WTC11 (cell line): Measurements from ENCODE around the gene RGL3. TPM values are rescaled to one million over a fixed set of nuclear protein-coding genes. Genes with fewer than 3 reads are reported as not detected.

ENCODE experiments used
- ATAC-seq: fragments of 200-7000 bp; cut with Tn5 transposase; 2 replicates; pipeline ENCODE4 v1.10.0; 2021; ENCODE audit warnings: mild to moderate bottlenecking, moderate library complexity
- CTCF ChIA-PET: fragments of 300-600 bp; sonication (Branson Sonifier 250); formaldehyde crosslinking; loops from one replicate; lab custom pipeline; 2021; ENCODE audit warnings: antibody characterized with exemption; lab: Charles Lee
- POLR2A ChIA-PET: fragments of 350-600 bp; sonication (Branson Sonifier 250); formaldehyde crosslinking; loops from one replicate; lab custom pipeline; 2021; ENCODE audit warnings: antibody characterized with exemption; lab: Charles Lee
- DNase-seq: peaks from one replicate; pipeline ENCODE4 v3.0.0; 2021; ENCODE audit warnings: low spot score
- H3K27ac Mint-ChIP-seq: 2 replicates; pipeline ENCODE4 v1.8.0; 2021; ENCODE audit warnings: mixed read lengths
- H3K27me3 Mint-ChIP-seq: 2 replicates; pipeline ENCODE4 v1.8.0; 2021; ENCODE audit warnings: low read depth, mild to moderate bottlenecking, moderate library complexity, mixed read lengths
- H3K36me3 Mint-ChIP-seq: 2 replicates; pipeline ENCODE4 v1.8.0; 2021; ENCODE audit warnings: mixed read lengths
- H3K4me1 Mint-ChIP-seq: 2 replicates; pipeline ENCODE4 v1.8.0; 2022; ENCODE audit warnings: mixed read lengths
- H3K4me3 Mint-ChIP-seq: 2 replicates; pipeline ENCODE4 v1.8.0; 2021; ENCODE audit warnings: mild to moderate bottlenecking, moderate library complexity, mixed read lengths
- H3K9me3 Mint-ChIP-seq: 2 replicates; pipeline ENCODE4 v1.8.0; 2021; ENCODE audit warnings: mixed read lengths
- CREB1 ChIP-seq: sonication (generic); formaldehyde crosslinking; IDR thresholded peaks from 2 replicates; pipeline ENCODE4 v1.8.0; 2023; ENCODE audit warnings: mild to moderate bottlenecking, missing genetic modification reagents
- FOXP4 ChIP-seq: sonication (generic); formaldehyde crosslinking; IDR thresholded peaks from 2 replicates; pipeline ENCODE4 v1.8.0; 2022; ENCODE audit warnings: mild to moderate bottlenecking, missing genetic modification reagents
- JUN ChIP-seq: sonication (generic); formaldehyde crosslinking; IDR thresholded peaks from 2 replicates; pipeline ENCODE4 v1.8.0; 2023; ENCODE audit warnings: mild to moderate bottlenecking, missing genetic modification reagents
- MXD4 ChIP-seq: fragments of 250-450 bp; sonication (Bioruptor Pico); IDR thresholded peaks from 2 replicates; pipeline ENCODE4 v1.8.0; 2021; ENCODE audit warnings: mild to moderate bottlenecking, moderate library complexity, borderline replicate concordance
- NR1H2 ChIP-seq: sonication (generic); formaldehyde crosslinking; IDR thresholded peaks from 2 replicates; pipeline ENCODE4 v1.9.0; 2021; ENCODE audit warnings: mild to moderate bottlenecking, moderate library complexity, missing genetic modification reagents
- SOX15 ChIP-seq: fragments of 250-450 bp; sonication (Bioruptor Pico); IDR thresholded peaks from 2 replicates; pipeline ENCODE4 v1.9.0; 2021; ENCODE audit warnings: mild to moderate bottlenecking
- ZNF138 ChIP-seq: sonication (generic); formaldehyde crosslinking; conservative IDR thresholded peaks from 2 replicates; pipeline ENCODE4 v1.8.1; 2022; ENCODE audit warnings: mild to moderate bottlenecking, moderate library complexity, missing genetic modification reagents
- ZNF317 ChIP-seq: sonication (generic); formaldehyde crosslinking; IDR thresholded peaks from 2 replicates; pipeline ENCODE4 v1.8.1; 2023; ENCODE audit warnings: low read depth, mild to moderate bottlenecking, moderate library complexity, missing genetic modification reagents, borderline replicate concordance
- ZNF396 ChIP-seq: fragments of 250-450 bp; sonication (Bioruptor Pico); IDR thresholded peaks from 2 replicates; pipeline ENCODE4 v1.8.0; 2021; ENCODE audit warnings: mild to moderate bottlenecking, moderate library complexity, borderline replicate concordance
- total RNA-seq: library from RNA; stranded (reverse); gene quantifications from 3 replicates; pipeline ENCODE4 v1.2.3, GENCODE V29; 2021
- TF ChIP-seq, protein P1 (sequence below): fragments of 250-450 bp; sonication (Bioruptor Pico); IDR thresholded peaks from 2 replicates; pipeline ENCODE4 v1.9.0; 2021; ENCODE audit warnings: mild to moderate bottlenecking, borderline replicate concordance
- TF ChIP-seq, protein P2 (sequence below): sonication (generic); formaldehyde crosslinking; IDR thresholded peaks from 2 replicates; pipeline ENCODE4 v1.8.1; 2023; ENCODE audit warnings: mild to moderate bottlenecking, moderate library complexity, missing genetic modification reagents
- TF ChIP-seq, protein P3 (sequence below): fragments of 250-450 bp; sonication (Bioruptor Pico); IDR thresholded peaks from 2 replicates; pipeline ENCODE4 v2.1.2; 2022; ENCODE audit warnings: mild to moderate bottlenecking, moderate library complexity
- TF ChIP-seq, protein P4 (sequence below): sonication (generic); formaldehyde crosslinking; IDR thresholded peaks from 2 replicates; pipeline ENCODE4 v1.8.0; 2023; ENCODE audit warnings: mild to moderate bottlenecking, missing genetic modification reagents

Gene RGL3
- total RNA-seq, 1 experiment from 2014 or later: 69.0 TPM

- TF ChIP-seq ZNF138 (CRISPR knock-in tag): no peak
- TF ChIP-seq, protein P1, sequence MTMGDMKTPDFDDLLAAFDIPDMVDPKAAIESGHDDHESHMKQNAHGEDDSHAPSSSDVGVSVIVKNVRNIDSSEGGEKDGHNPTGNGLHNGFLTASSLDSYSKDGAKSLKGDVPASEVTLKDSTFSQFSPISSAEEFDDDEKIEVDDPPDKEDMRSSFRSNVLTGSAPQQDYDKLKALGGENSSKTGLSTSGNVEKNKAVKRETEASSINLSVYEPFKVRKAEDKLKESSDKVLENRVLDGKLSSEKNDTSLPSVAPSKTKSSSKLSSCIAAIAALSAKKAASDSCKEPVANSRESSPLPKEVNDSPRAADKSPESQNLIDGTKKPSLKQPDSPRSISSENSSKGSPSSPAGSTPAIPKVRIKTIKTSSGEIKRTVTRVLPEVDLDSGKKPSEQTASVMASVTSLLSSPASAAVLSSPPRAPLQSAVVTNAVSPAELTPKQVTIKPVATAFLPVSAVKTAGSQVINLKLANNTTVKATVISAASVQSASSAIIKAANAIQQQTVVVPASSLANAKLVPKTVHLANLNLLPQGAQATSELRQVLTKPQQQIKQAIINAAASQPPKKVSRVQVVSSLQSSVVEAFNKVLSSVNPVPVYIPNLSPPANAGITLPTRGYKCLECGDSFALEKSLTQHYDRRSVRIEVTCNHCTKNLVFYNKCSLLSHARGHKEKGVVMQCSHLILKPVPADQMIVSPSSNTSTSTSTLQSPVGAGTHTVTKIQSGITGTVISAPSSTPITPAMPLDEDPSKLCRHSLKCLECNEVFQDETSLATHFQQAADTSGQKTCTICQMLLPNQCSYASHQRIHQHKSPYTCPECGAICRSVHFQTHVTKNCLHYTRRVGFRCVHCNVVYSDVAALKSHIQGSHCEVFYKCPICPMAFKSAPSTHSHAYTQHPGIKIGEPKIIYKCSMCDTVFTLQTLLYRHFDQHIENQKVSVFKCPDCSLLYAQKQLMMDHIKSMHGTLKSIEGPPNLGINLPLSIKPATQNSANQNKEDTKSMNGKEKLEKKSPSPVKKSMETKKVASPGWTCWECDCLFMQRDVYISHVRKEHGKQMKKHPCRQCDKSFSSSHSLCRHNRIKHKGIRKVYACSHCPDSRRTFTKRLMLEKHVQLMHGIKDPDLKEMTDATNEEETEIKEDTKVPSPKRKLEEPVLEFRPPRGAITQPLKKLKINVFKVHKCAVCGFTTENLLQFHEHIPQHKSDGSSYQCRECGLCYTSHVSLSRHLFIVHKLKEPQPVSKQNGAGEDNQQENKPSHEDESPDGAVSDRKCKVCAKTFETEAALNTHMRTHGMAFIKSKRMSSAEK (CRISPR knock-in tag): no peak
- no peak for TF ChIP-seq CREB1
- TF ChIP-seq, protein P2, sequence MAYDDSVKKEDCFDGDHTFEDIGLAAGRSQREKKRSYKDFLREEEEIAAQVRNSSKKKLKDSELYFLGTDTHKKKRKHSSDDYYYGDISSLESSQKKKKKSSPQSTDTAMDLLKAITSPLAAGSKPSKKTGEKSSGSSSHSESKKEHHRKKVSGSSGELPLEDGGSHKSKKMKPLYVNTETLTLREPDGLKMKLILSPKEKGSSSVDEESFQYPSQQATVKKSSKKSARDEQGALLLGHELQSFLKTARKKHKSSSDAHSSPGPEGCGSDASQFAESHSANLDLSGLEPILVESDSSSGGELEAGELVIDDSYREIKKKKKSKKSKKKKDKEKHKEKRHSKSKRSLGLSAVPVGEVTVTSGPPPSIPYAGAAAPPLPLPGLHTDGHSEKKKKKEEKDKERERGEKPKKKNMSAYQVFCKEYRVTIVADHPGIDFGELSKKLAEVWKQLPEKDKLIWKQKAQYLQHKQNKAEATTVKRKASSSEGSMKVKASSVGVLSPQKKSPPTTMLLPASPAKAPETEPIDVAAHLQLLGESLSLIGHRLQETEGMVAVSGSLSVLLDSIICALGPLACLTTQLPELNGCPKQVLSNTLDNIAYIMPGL: no peak
- no peak for TF ChIP-seq ZNF396
- TF ChIP-seq ZNF317 (CRISPR knock-in tag): no peak
Measured at GRCh38 chr19:11356676-11357550, 62.2 kb downstream of the RGL3 start (continued).

- ChIA-PET CTCF (no interaction called here), POLR2A (no interaction called here)
- Mint-ChIP-seq H3K27me3 (peaks cover 77% of the 10 kb centered on the region), H3K4me1 (peaks cover 19% of the 10 kb centered on the region), H3K9me3 (no peaks in the 10 kb centered on the region), H3K36me3 (no peaks in the 10 kb centered on the region), H3K27ac (no peak overlapping the region), H3K4me3 (peak overlapping the region; percentile 75)
- ATAC-seq: no peak
- no peak for TF ChIP-seq ZNF317 (CRISPR knock-in tag)
- TF ChIP-seq MXD4: no peak
- no peak for TF ChIP-seq NR1H2 (CRISPR knock-in tag)
- TF ChIP-seq FOXP4 (CRISPR knock-in tag): no peak
- TF ChIP-seq, protein P3, sequence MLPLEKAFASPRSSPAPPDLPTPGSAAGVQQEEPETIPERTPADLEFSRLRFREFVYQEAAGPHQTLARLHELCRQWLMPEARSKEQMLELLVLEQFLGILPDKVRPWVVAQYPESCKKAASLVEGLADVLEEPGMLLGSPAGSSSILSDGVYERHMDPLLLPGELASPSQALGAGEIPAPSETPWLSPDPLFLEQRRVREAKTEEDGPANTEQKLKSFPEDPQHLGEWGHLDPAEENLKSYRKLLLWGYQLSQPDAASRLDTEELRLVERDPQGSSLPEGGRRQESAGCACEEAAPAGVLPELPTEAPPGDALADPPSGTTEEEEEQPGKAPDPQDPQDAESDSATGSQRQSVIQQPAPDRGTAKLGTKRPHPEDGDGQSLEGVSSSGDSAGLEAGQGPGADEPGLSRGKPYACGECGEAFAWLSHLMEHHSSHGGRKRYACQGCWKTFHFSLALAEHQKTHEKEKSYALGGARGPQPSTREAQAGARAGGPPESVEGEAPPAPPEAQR (CRISPR knock-in tag): no peak
- no peak for TF ChIP-seq SOX15 (CRISPR knock-in tag)
- no peak for TF ChIP-seq CREB1
- TF ChIP-seq, protein P4, sequence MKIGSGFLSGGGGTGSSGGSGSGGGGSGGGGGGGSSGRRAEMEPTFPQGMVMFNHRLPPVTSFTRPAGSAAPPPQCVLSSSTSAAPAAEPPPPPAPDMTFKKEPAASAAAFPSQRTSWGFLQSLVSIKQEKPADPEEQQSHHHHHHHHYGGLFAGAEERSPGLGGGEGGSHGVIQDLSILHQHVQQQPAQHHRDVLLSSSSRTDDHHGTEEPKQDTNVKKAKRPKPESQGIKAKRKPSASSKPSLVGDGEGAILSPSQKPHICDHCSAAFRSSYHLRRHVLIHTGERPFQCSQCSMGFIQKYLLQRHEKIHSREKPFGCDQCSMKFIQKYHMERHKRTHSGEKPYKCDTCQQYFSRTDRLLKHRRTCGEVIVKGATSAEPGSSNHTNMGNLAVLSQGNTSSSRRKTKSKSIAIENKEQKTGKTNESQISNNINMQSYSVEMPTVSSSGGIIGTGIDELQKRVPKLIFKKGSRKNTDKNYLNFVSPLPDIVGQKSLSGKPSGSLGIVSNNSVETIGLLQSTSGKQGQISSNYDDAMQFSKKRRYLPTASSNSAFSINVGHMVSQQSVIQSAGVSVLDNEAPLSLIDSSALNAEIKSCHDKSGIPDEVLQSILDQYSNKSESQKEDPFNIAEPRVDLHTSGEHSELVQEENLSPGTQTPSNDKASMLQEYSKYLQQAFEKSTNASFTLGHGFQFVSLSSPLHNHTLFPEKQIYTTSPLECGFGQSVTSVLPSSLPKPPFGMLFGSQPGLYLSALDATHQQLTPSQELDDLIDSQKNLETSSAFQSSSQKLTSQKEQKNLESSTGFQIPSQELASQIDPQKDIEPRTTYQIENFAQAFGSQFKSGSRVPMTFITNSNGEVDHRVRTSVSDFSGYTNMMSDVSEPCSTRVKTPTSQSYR: no peak
- no peak for TF ChIP-seq JUN (CRISPR knock-in tag)
- no peak for DNase-seq
Measured at GRCh38 chr19:11356074-11356397, 63.1 kb downstream of the RGL3 start.
